ENCODE results near the gene PLXNA2.

DNA sequence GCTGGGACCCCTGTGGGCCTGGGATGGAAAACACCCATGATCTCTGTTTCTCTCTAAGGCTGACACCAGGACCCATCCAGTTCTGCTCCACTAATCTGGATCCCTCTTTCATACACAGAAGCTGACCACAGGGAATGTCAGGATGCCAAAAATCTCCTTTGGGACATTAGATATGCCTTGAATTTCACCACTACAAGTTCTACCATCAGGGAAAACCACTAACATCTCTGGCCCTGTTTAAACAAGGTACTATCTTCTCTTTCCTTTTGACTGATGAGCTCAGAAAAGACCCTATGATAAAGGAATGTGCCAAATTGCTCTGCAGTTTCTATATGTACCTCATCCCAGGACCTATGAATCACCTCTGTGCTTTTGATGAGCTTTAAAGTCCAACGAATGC is 10.2 kb upstream of the PLXNA2 start:
- TF ChIP-seq POLR2A (IDR thresholded peaks at IDR 0.05; ENCODE audit: insufficient read depth in 1 of 2, low read depth in 2 of 2, low read length in 2 of 2): no peak
- no peak for TF ChIP-seq ZNF501 (CRISPR knock-in tag; IDR thresholded peaks at IDR 0.05)
- TF ChIP-seq SMARCC2 (IDR thresholded peaks at IDR 0.05): no peak
- TF ChIP-seq NR1H2 (CRISPR knock-in tag; IDR thresholded peaks at IDR 0.05; ENCODE audit: borderline replicate concordance, low read depth): no peak
- TF ChIP-seq, protein P1, sequence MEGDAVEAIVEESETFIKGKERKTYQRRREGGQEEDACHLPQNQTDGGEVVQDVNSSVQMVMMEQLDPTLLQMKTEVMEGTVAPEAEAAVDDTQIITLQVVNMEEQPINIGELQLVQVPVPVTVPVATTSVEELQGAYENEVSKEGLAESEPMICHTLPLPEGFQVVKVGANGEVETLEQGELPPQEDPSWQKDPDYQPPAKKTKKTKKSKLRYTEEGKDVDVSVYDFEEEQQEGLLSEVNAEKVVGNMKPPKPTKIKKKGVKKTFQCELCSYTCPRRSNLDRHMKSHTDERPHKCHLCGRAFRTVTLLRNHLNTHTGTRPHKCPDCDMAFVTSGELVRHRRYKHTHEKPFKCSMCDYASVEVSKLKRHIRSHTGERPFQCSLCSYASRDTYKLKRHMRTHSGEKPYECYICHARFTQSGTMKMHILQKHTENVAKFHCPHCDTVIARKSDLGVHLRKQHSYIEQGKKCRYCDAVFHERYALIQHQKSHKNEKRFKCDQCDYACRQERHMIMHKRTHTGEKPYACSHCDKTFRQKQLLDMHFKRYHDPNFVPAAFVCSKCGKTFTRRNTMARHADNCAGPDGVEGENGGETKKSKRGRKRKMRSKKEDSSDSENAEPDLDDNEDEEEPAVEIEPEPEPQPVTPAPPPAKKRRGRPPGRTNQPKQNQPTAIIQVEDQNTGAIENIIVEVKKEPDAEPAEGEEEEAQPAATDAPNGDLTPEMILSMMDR (CRISPR knock-in tag; IDR thresholded peaks at IDR 0.05): no peak
- TF ChIP-seq HOXD1 (CRISPR knock-in tag; IDR thresholded peaks at IDR 0.05): no peak
- TF ChIP-seq HNRNPUL1 (IDR thresholded peaks at IDR 0.05; ENCODE audit: low read depth, low read length): no peak

Data from HepG2 (cell line).